ENCODE measurements around the gene VLDLR.

The VLDLR gene

DNA sequence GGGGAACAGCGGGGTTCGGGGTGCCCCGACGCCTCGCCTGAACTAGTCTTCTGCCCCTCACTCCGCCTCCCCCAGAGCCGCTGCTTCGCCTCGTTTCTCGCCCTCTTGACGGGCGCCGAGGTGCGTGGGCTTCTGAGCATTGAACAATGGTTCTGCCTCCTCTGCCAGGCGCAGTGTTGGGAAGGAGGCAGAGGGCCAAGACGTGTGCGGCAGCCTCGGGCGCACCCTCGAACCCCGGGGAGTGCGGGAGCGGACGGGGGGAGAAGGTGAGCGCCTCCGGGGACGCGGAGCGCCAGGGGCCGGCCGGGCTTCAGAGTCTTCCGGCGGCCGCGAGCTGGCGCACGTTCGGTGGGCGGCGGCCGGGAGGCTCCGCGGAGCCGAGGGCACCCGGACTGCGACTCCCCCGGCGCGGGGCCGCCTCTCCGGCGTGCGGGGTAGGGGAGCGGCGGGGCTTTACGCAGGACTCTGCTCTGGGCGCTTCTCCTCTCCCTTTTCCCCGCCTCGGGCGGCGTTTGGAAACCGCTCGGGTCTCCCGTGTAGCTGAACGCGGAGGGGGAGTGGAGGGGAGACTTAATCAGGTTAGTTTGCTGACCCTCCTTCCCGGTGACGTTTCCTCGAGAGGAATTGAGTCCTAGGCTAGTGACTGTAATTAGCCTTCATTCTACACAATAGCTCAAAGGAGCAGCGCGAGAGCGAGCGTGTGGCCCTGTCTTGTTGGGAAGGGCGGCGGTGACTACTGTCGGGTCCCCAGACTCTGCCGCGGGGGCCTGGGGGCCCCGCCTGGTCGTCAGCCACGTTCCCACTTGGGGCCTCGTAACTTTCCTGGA lies 1.1 kb downstream of the VLDLR start:
- peak; percentile 57 for ATAC-seq
- TF ChIP-seq ESRRG (CRISPR knock-in tag; IDR thresholded peaks at IDR 0.05) = no peak
- TF ChIP-seq BACH2 (CRISPR knock-in tag; IDR thresholded peaks at IDR 0.05; ENCODE audit: borderline replicate concordance) = no peak
- TF ChIP-seq GLIS3 (CRISPR knock-in tag; IDR thresholded peaks at IDR 0.05) = no peak
- TF ChIP-seq ZNF8 (CRISPR knock-in tag; IDR thresholded peaks at IDR 0.05) = no peak
- TF ChIP-seq, protein P1, sequence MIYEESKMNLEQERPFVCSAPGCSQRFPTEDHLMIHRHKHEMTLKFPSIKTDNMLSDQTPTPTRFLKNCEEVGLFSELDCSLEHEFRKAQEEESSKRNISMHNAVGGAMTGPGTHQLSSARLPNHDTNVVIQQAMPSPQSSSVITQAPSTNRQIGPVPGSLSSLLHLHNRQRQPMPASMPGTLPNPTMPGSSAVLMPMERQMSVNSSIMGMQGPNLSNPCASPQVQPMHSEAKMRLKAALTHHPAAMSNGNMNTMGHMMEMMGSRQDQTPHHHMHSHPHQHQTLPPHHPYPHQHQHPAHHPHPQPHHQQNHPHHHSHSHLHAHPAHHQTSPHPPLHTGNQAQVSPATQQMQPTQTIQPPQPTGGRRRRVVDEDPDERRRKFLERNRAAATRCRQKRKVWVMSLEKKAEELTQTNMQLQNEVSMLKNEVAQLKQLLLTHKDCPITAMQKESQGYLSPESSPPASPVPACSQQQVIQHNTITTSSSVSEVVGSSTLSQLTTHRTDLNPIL (CRISPR knock-in tag; IDR thresholded peaks at IDR 0.05; ENCODE audit: low read depth) = no peak
- no peak for TF ChIP-seq TCF4 (CRISPR knock-in tag; IDR thresholded peaks at IDR 0.05; ENCODE audit: borderline replicate concordance)
- TF ChIP-seq, protein P2, sequence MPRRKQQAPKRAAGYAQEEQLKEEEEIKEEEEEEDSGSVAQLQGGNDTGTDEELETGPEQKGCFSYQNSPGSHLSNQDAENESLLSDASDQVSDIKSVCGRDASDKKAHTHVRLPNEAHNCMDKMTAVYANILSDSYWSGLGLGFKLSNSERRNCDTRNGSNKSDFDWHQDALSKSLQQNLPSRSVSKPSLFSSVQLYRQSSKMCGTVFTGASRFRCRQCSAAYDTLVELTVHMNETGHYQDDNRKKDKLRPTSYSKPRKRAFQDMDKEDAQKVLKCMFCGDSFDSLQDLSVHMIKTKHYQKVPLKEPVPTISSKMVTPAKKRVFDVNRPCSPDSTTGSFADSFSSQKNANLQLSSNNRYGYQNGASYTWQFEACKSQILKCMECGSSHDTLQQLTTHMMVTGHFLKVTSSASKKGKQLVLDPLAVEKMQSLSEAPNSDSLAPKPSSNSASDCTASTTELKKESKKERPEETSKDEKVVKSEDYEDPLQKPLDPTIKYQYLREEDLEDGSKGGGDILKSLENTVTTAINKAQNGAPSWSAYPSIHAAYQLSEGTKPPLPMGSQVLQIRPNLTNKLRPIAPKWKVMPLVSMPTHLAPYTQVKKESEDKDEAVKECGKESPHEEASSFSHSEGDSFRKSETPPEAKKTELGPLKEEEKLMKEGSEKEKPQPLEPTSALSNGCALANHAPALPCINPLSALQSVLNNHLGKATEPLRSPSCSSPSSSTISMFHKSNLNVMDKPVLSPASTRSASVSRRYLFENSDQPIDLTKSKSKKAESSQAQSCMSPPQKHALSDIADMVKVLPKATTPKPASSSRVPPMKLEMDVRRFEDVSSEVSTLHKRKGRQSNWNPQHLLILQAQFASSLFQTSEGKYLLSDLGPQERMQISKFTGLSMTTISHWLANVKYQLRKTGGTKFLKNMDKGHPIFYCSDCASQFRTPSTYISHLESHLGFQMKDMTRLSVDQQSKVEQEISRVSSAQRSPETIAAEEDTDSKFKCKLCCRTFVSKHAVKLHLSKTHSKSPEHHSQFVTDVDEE (CRISPR knock-in tag; IDR thresholded peaks at IDR 0.05) = no peak
- no peak for TF ChIP-seq TOX (CRISPR knock-in tag; IDR thresholded peaks at IDR 0.05; ENCODE audit: borderline replicate concordance)
- TF ChIP-seq PPARA (CRISPR knock-in tag; IDR thresholded peaks at IDR 0.05; ENCODE audit: borderline replicate concordance) = no peak
- TF ChIP-seq ZNF565 (CRISPR knock-in tag; conservative IDR thresholded peaks at IDR 0.05; ENCODE audit: low read depth) = no peak

DNA sequence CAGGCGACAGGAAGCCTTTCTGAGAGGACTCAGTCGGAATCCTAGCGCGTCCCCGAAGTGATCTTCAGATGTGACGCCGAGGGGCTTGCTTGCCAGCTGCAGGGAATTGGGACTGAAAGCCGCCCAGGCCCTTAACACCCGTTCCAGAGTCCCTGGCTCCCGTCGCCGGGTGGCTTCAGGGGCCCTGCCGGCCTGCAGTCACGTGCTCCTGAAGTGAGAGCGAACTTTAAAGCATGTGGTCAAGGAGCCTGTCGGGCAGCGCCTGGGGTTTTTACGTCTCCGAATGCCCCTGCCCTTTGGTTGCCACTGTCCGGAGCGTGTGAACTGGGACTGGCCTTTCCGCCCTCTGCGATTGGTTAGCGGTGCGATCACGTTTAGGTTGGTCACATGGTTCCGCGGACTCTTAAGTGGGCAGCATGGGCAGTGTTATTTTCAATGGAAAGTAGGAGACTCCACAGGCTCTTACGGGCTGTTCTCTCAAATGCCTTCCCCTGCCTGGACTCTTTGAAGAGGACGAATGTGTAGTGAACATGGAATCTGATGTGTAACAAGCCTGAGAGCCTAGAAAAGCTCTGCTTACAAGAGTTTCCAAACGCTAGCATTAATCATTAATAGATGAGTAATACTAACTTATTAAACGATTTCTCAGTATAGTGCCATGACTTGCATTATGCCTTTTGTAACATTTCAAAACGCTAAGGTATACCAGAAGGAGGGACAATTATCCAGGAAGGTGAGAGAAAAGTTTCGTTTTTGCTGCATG lies 1.9 kb downstream of the VLDLR start:
- no peak; the same call in 2 of the 3 replicates for ATAC-seq

DNA sequence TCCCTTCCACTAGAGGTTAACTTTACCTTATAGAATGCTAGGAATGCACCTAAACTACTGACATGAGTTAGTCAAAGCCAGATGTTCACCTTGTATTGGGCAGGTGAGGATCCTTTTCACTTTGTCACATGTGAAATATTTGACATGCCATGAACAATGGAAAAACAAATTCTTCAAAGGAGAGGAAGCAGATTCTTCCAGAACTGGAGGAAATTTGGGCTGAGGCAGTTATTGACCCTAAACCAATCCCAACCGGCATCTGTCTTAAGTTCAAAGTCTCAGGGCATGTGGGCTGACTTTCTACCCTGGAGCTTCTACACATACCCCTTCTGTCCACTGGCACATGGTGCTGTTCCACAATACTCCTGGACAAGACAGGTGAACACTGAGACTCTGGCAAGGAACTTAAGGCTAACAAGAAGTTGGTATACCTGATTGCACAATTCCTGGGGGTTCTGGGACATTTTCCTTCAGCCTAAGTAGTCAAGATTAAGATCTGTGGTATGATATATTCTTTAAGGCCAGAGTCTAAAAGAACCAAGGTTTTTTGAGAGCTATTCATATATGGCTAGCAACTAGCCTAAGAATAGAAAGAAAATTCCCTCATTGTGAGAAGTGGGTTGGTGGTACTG lies 2.6 kb downstream of the VLDLR start:
- ATAC-seq = no peak

More for the DNA sequence above, 1.9 kb downstream of the VLDLR start:
- peak; percentile 87 for TF ChIP-seq ZFP3 (CRISPR knock-in tag; IDR thresholded peaks at IDR 0.05)
- no peak for TF ChIP-seq ZC3H10 (CRISPR knock-in tag; IDR thresholded peaks at IDR 0.05)

DNA sequence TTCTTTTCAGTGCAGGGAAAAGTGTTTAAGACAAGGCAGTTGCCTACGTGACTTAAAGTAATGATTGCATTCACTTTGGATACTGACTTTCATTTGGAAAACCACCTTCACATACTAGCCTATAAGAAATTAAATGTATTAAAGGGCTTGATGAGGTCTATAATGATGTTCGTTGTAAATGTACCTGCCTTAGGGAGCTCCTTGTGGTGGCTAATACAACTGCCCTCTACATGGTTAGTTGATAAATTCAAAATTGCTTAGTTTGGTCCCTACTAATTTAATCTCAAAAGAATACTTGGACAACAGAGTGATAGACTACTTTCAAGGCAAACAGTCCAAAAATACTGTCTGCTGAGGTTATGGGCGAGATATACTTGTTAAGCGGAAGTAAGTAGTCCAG lies 3.8 kb downstream of the VLDLR start:
- ATAC-seq = no peak
- TF ChIP-seq RARB (CRISPR knock-in tag; IDR thresholded peaks at IDR 0.05) = no peak
- TF ChIP-seq, protein P2 (CRISPR knock-in tag; IDR thresholded peaks at IDR 0.05) = no peak
- TF ChIP-seq TCF4 (CRISPR knock-in tag; IDR thresholded peaks at IDR 0.05; ENCODE audit: borderline replicate concordance) = no peak
- TF ChIP-seq CSDC2 (CRISPR knock-in tag; IDR thresholded peaks at IDR 0.05) = no peak
- no peak for TF ChIP-seq BACH2 (CRISPR knock-in tag; IDR thresholded peaks at IDR 0.05; ENCODE audit: borderline replicate concordance)
- TF ChIP-seq, protein P1 (CRISPR knock-in tag; IDR thresholded peaks at IDR 0.05; ENCODE audit: low read depth) = no peak
- TF ChIP-seq ISL1 (CRISPR knock-in tag; IDR thresholded peaks at IDR 0.05) = no peak
- no peak for TF ChIP-seq ARNTL (CRISPR knock-in tag; IDR thresholded peaks at IDR 0.05; ENCODE audit: borderline replicate concordance, low read depth)
- TF ChIP-seq ZNF70 (CRISPR knock-in tag; IDR thresholded peaks at IDR 0.05) = no peak
- no peak for TF ChIP-seq ZNF565 (CRISPR knock-in tag; conservative IDR thresholded peaks at IDR 0.05; ENCODE audit: low read depth)
- no peak for TF ChIP-seq TOX (CRISPR knock-in tag; IDR thresholded peaks at IDR 0.05; ENCODE audit: borderline replicate concordance)
- TF ChIP-seq ESRRG (CRISPR knock-in tag; IDR thresholded peaks at IDR 0.05) = no peak
- TF ChIP-seq OSR1 (CRISPR knock-in tag; IDR thresholded peaks at IDR 0.05) = no peak

More for the DNA sequence above, 2.6 kb downstream of the VLDLR start:
- TF ChIP-seq ZFP30 (CRISPR knock-in tag; IDR thresholded peaks at IDR 0.05) (no peak), ISL1 (CRISPR knock-in tag; IDR thresholded peaks at IDR 0.05) (no peak), BACH2 (CRISPR knock-in tag; IDR thresholded peaks at IDR 0.05; ENCODE audit: borderline replicate concordance) (no peak), PPARA (CRISPR knock-in tag; IDR thresholded peaks at IDR 0.05; ENCODE audit: borderline replicate concordance) (no peak), ZC3H10 (CRISPR knock-in tag; IDR thresholded peaks at IDR 0.05) (no peak), RARB (CRISPR knock-in tag; IDR thresholded peaks at IDR 0.05) (no peak), ZNF8 (CRISPR knock-in tag; IDR thresholded peaks at IDR 0.05) (no peak), ZNF565 (CRISPR knock-in tag; conservative IDR thresholded peaks at IDR 0.05; ENCODE audit: low read depth) (no peak), OSR1 (CRISPR knock-in tag; IDR thresholded peaks at IDR 0.05) (no peak)
- TF ChIP-seq, protein P3, sequence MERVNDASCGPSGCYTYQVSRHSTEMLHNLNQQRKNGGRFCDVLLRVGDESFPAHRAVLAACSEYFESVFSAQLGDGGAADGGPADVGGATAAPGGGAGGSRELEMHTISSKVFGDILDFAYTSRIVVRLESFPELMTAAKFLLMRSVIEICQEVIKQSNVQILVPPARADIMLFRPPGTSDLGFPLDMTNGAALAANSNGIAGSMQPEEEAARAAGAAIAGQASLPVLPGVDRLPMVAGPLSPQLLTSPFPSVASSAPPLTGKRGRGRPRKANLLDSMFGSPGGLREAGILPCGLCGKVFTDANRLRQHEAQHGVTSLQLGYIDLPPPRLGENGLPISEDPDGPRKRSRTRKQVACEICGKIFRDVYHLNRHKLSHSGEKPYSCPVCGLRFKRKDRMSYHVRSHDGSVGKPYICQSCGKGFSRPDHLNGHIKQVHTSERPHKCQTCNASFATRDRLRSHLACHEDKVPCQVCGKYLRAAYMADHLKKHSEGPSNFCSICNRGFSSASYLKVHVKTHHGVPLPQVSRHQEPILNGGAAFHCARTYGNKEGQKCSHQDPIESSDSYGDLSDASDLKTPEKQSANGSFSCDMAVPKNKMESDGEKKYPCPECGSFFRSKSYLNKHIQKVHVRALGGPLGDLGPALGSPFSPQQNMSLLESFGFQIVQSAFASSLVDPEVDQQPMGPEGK (CRISPR knock-in tag; IDR thresholded peaks at IDR 0.05; ENCODE audit: borderline replicate concordance) = no peak

Measured in SK-N-SH treated with all-trans-retinoic acid at 6 μM for 48 hours (cell line).